Hair follicular keratinocyte (primary cell): ENCODE data around the gene NIPBL. TPM values are rescaled to one million over a fixed set of nuclear protein-coding genes. Genes with fewer than 3 reads are reported as not detected.

Experiments
- total RNA-seq: library from RNA; depleted of rRNA; stranded (reverse); fragments of >200 nt; gene quantifications from 2 replicates; pipeline ENCODE4 v1.2.3, GENCODE V29; 2015

The NIPBL gene, protein sequence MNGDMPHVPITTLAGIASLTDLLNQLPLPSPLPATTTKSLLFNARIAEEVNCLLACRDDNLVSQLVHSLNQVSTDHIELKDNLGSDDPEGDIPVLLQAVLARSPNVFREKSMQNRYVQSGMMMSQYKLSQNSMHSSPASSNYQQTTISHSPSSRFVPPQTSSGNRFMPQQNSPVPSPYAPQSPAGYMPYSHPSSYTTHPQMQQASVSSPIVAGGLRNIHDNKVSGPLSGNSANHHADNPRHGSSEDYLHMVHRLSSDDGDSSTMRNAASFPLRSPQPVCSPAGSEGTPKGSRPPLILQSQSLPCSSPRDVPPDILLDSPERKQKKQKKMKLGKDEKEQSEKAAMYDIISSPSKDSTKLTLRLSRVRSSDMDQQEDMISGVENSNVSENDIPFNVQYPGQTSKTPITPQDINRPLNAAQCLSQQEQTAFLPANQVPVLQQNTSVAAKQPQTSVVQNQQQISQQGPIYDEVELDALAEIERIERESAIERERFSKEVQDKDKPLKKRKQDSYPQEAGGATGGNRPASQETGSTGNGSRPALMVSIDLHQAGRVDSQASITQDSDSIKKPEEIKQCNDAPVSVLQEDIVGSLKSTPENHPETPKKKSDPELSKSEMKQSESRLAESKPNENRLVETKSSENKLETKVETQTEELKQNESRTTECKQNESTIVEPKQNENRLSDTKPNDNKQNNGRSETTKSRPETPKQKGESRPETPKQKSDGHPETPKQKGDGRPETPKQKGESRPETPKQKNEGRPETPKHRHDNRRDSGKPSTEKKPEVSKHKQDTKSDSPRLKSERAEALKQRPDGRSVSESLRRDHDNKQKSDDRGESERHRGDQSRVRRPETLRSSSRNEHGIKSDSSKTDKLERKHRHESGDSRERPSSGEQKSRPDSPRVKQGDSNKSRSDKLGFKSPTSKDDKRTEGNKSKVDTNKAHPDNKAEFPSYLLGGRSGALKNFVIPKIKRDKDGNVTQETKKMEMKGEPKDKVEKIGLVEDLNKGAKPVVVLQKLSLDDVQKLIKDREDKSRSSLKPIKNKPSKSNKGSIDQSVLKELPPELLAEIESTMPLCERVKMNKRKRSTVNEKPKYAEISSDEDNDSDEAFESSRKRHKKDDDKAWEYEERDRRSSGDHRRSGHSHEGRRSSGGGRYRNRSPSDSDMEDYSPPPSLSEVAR (N-terminal part only)
- total RNA-seq, result 5.4 and 9.1 TPM in 2 replicates

DNA sequence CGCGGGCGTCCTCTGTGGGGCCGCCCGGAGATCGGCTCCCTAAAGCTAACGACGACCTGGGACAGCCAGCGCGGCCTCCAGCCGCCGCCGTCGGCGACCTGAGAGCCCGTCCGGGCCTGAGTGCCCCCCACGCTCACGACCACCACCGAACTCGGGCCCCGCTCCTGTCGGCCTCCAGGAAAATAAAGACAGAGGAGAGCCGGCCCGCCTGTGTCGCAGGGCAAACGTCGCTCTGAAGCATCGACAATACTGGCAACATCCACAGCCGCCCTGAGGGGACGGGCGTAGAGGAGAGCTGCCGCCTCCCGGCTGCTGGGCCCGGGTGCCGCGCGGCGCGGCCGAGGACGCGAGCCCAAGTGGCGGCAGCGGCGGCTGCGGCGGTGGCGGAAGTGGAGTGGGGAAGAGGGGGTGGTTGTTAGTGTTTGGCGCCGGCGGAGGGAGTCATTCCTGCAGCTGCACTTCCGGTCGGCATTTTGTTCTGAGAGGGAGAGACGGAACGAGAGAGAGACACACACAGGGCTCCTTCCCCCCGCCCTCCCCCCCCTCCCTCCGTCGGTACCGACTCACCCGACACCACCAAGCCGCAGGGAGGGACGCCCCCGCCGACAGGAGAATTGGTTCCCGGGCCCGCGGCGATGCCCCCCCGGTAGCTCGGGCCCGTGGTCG, at the start of gene NIPBL:
Gene NIPBL (plus strand): TSS at position 471 of the 666 bp plus-strand sequence. CDS start 76,928 bp downstream, outside the sequence.

